ENCODE data around the gene ARHGEF7.

The ARHGEF7 gene

GRCh38 chr13:111292710-111293485, 177.8 kb downstream of the ARHGEF7 start:
- Histone ChIP-seq H3K27me3 (ENCODE audit: control insufficient read depth, insufficient read depth, low read length, poor library complexity, severe bottlenecking) (no peaks in the 10 kb centered on the region), H3K4me3 (ENCODE audit: insufficient read depth, low read depth, low read length) (no peak overlapping the region), H3K4me1 (ENCODE audit: control insufficient read depth, insufficient read depth, low read length) (no peaks in the 10 kb centered on the region), H3K9me3 (ENCODE audit: control insufficient read depth, low read length) (no peaks in the 10 kb centered on the region), H3K36me3 (ENCODE audit: control insufficient read depth, insufficient read depth, low read length) (peaks cover 9% of the 10 kb centered on the region), H3K27ac (ENCODE audit: insufficient read depth, low read depth, low read length, poor library complexity, severe bottlenecking) (no peak overlapping the region)
- 94 to 95% methylated on average over 13 of the region's 13 CpGs for WGBS, 2 experiments

GRCh38 chr13:111295886-111296285, 180.8 kb downstream of the ARHGEF7 start:
- no peak overlapping the region for H3K4me3 ChIP-seq (ENCODE audit: insufficient read depth, low read depth, low read length)
- no peak overlapping the region for H3K27ac ChIP-seq (ENCODE audit: insufficient read depth, low read depth, low read length, poor library complexity, severe bottlenecking)
- no peaks in the 10 kb centered on the region for H3K27me3 ChIP-seq (ENCODE audit: control insufficient read depth, insufficient read depth, low read length, poor library complexity, severe bottlenecking)
- WGBS, 2 experiments: 96 to 97% methylated on average over 9 of the region's 9 CpGs
- no peaks in the 10 kb centered on the region for H3K9me3 ChIP-seq (ENCODE audit: control insufficient read depth, low read length)
- no peaks in the 10 kb centered on the region for H3K4me1 ChIP-seq (ENCODE audit: control insufficient read depth, insufficient read depth, low read length)
- H3K36me3 ChIP-seq (ENCODE audit: control insufficient read depth, insufficient read depth, low read length): peaks cover 4% of the 10 kb centered on the region

- Histone ChIP-seq H3K36me3 (ENCODE audit: control insufficient read depth, insufficient read depth, low read length) (no peaks in the 10 kb centered on the region), H3K4me3 (ENCODE audit: insufficient read depth, low read depth, low read length) (no peak overlapping the region), H3K4me1 (ENCODE audit: control insufficient read depth, insufficient read depth, low read length) (no peaks in the 10 kb centered on the region), H3K27me3 (ENCODE audit: control insufficient read depth, insufficient read depth, low read length, poor library complexity, severe bottlenecking) (no peaks in the 10 kb centered on the region), H3K27ac (ENCODE audit: insufficient read depth, low read depth, low read length, poor library complexity, severe bottlenecking) (no peak overlapping the region), H3K9me3 (ENCODE audit: control insufficient read depth, low read length) (no peaks in the 10 kb centered on the region)
- 93 to 94% methylated on average over 3 to 4 of the region's 6 CpGs for WGBS, 2 experiments
Observed at GRCh38 chr13:111296417-111296816, 181.3 kb downstream of the ARHGEF7 start.

GRCh38 chr13:111298214-111298975, 183.3 kb downstream of the ARHGEF7 start:
- Histone ChIP-seq H3K36me3 (ENCODE audit: control insufficient read depth, insufficient read depth, low read length) (peaks cover 13% of the 10 kb centered on the region), H3K27ac (ENCODE audit: insufficient read depth, low read depth, low read length, poor library complexity, severe bottlenecking) (no peak overlapping the region), H3K4me3 (ENCODE audit: insufficient read depth, low read depth, low read length) (no peak overlapping the region), H3K4me1 (ENCODE audit: control insufficient read depth, insufficient read depth, low read length) (no peaks in the 10 kb centered on the region), H3K27me3 (ENCODE audit: control insufficient read depth, insufficient read depth, low read length, poor library complexity, severe bottlenecking) (no peaks in the 10 kb centered on the region), H3K9me3 (ENCODE audit: control insufficient read depth, low read length) (no peaks in the 10 kb centered on the region)
- WGBS, 2 experiments: 94% methylated on average over 13 of the region's 13 CpGs

- no peaks in the 10 kb centered on the region for H3K27me3 ChIP-seq (ENCODE audit: control insufficient read depth, insufficient read depth, low read length, poor library complexity, severe bottlenecking)
- H3K27ac ChIP-seq (ENCODE audit: insufficient read depth, low read depth, low read length, poor library complexity, severe bottlenecking): no peak overlapping the region
- no peaks in the 10 kb centered on the region for H3K4me1 ChIP-seq (ENCODE audit: control insufficient read depth, insufficient read depth, low read length)
- H3K36me3 ChIP-seq (ENCODE audit: control insufficient read depth, insufficient read depth, low read length): peaks cover 24% of the 10 kb centered on the region
- no peak overlapping the region for H3K4me3 ChIP-seq (ENCODE audit: insufficient read depth, low read depth, low read length)
- 93% methylated on average over 22 of the region's 22 CpGs for whole genome bisulfite sequencing, 2 experiments
- no peaks in the 10 kb centered on the region for H3K9me3 ChIP-seq (ENCODE audit: control insufficient read depth, low read length)
Observed at GRCh38 chr13:111302045-111302726, 187.1 kb downstream of the ARHGEF7 start.

GRCh38 chr13:111303559-111303958, 188.4 kb downstream of the ARHGEF7 start:
- no peak overlapping the region for H3K27ac ChIP-seq (ENCODE audit: insufficient read depth, low read depth, low read length, poor library complexity, severe bottlenecking)
- H3K4me1 ChIP-seq (ENCODE audit: control insufficient read depth, insufficient read depth, low read length): no peaks in the 10 kb centered on the region
- H3K27me3 ChIP-seq (ENCODE audit: control insufficient read depth, insufficient read depth, low read length, poor library complexity, severe bottlenecking): no peaks in the 10 kb centered on the region
- no peaks in the 10 kb centered on the region for H3K9me3 ChIP-seq (ENCODE audit: control insufficient read depth, low read length)
- WGBS, 2 experiments: 97% methylated on average over 10 to 11 of the region's 11 CpGs
- H3K4me3 ChIP-seq (ENCODE audit: insufficient read depth, low read depth, low read length): no peak overlapping the region
- peaks cover 28% of the 10 kb centered on the region for H3K36me3 ChIP-seq (ENCODE audit: control insufficient read depth, insufficient read depth, low read length)

- H3K36me3 ChIP-seq (ENCODE audit: control insufficient read depth, insufficient read depth, low read length): peaks cover 28% of the 10 kb centered on the region
- no peaks in the 10 kb centered on the region for H3K27me3 ChIP-seq (ENCODE audit: control insufficient read depth, insufficient read depth, low read length, poor library complexity, severe bottlenecking)
- no peak overlapping the region for H3K4me3 ChIP-seq (ENCODE audit: insufficient read depth, low read depth, low read length)
- H3K9me3 ChIP-seq (ENCODE audit: control insufficient read depth, low read length): no peaks in the 10 kb centered on the region
- H3K4me1 ChIP-seq (ENCODE audit: control insufficient read depth, insufficient read depth, low read length): no peaks in the 10 kb centered on the region
- WGBS, 2 experiments: 95% methylated on average over 15 of the region's 15 CpGs
- no peak overlapping the region for H3K27ac ChIP-seq (ENCODE audit: insufficient read depth, low read depth, low read length, poor library complexity, severe bottlenecking)
Observed at GRCh38 chr13:111304041-111304544, 189.0 kb downstream of the ARHGEF7 start.

GRCh38 chr13:111304603-111305289, 189.6 kb downstream of the ARHGEF7 start:
- H3K9me3 ChIP-seq (ENCODE audit: control insufficient read depth, low read length): no peaks in the 10 kb centered on the region
- no peaks in the 10 kb centered on the region for H3K27me3 ChIP-seq (ENCODE audit: control insufficient read depth, insufficient read depth, low read length, poor library complexity, severe bottlenecking)
- whole genome bisulfite sequencing, 2 experiments: 95 to 96% methylated on average over 20 of the region's 20 CpGs
- peaks cover 28% of the 10 kb centered on the region for H3K36me3 ChIP-seq (ENCODE audit: control insufficient read depth, insufficient read depth, low read length)
- H3K4me1 ChIP-seq (ENCODE audit: control insufficient read depth, insufficient read depth, low read length): no peaks in the 10 kb centered on the region
- no peak overlapping the region for H3K27ac ChIP-seq (ENCODE audit: insufficient read depth, low read depth, low read length, poor library complexity, severe bottlenecking)
- no peak overlapping the region for H3K4me3 ChIP-seq (ENCODE audit: insufficient read depth, low read depth, low read length)

- Histone ChIP-seq H3K9me3 (ENCODE audit: control insufficient read depth, low read length) (peaks cover 3% of the 10 kb centered on the region), H3K4me3 (ENCODE audit: insufficient read depth, low read depth, low read length) (no peak overlapping the region), H3K4me1 (ENCODE audit: control insufficient read depth, insufficient read depth, low read length) (no peaks in the 10 kb centered on the region), H3K27me3 (ENCODE audit: control insufficient read depth, insufficient read depth, low read length, poor library complexity, severe bottlenecking) (no peaks in the 10 kb centered on the region), H3K36me3 (ENCODE audit: control insufficient read depth, insufficient read depth, low read length) (peaks cover 7% of the 10 kb centered on the region), H3K27ac (ENCODE audit: insufficient read depth, low read depth, low read length, poor library complexity, severe bottlenecking) (no peak overlapping the region)
- WGBS, 2 experiments: 93 to 97% methylated on average over 17 of the region's 17 CpGs
Observed at GRCh38 chr13:111312944-111313590, 198.0 kb downstream of the ARHGEF7 start.
